Measurements from ENCODE around the gene MATN1. TPM values are rescaled to one million over a fixed set of nuclear protein-coding genes. Genes with fewer than 3 reads are reported as not detected.

MATN1 gene
- total and polyA plus RNA-seq, 2 experiments from 2014 or later, result 0.32 TPM; not detected in 1

- 2 to 3% methylated on average over 48 to 55 of the region's 66 CpGs for WGBS, 2 experiments (ENCODE audit: low coverage in 1 of 2, low lambda C conversion rate in 2 of 2, missing lambda C conversion rate in 2 of 2)
- H3K4me2 ChIP-seq (ENCODE audit: unreplicated experiment), result peak overlapping the region; percentile 86
- no peaks in the 10 kb centered on the region for H3K27me3 ChIP-seq (replicated peaks; ENCODE audit: insufficient read depth)
- TF ChIP-seq EZH2phosphoT487 (IDR thresholded peaks at IDR 0.05; ENCODE audit: insufficient read depth, low read depth), result no peak
- TF ChIP-seq EZH2 (IDR thresholded peaks at IDR 0.05; ENCODE audit: insufficient read depth, poor library complexity, severe bottlenecking), result no peak
- in situ Hi-C loops (cut with MboI), result loop anchor here (25.0 kb wide), 1 partner anchor 1482 kb away; the partner anchor contains the start of genes MECR and PTPRU
- no peaks in the 10 kb centered on the region for H3F3A ChIP-seq (ENCODE audit: insufficient read depth)
- H3K79me2 ChIP-seq (ENCODE audit: insufficient read depth), result no peaks in the 10 kb centered on the region
- peak overlapping the region; percentile 85 for H2AFZ ChIP-seq
- no peaks in the 10 kb centered on the region for H3K9me2 ChIP-seq (ENCODE audit: insufficient read depth)
- DNase-seq, result peak; percentile 99
- H3K9ac ChIP-seq, result peak overlapping the region; percentile 88
- H3K9me3 ChIP-seq (ENCODE audit: low read depth), result no peaks in the 10 kb centered on the region
- no peaks in the 10 kb centered on the region for H3K36me3 ChIP-seq (ENCODE audit: low read depth)
- H4K20me1 ChIP-seq (ENCODE audit: insufficient read depth), result no peaks in the 10 kb centered on the region
- H3K27ac ChIP-seq, result peak overlapping the region; percentile 92
- H3K4me3 ChIP-seq, result peak overlapping the region; percentile 73
- H3K4me1 ChIP-seq (ENCODE audit: insufficient read depth), result no peaks in the 10 kb centered on the region
Observed at GRCh38 chr1:30718636-30719405, 4.6 kb downstream of the MATN1 start.

- 3% methylated on average over 5 to 50 of the region's 50 CpGs for WGBS, 2 experiments (ENCODE audit: low coverage in 1 of 2, low lambda C conversion rate in 2 of 2, missing lambda C conversion rate in 2 of 2)
- Histone ChIP-seq H3K9me3 (ENCODE audit: low read depth) (no peaks in the 10 kb centered on the region), H4K20me1 (ENCODE audit: insufficient read depth) (no peaks in the 10 kb centered on the region), H3K27me3 (replicated peaks; ENCODE audit: insufficient read depth) (no peaks in the 10 kb centered on the region), H3K27ac (peak overlapping the region; percentile 67), H3K9me2 (ENCODE audit: insufficient read depth) (no peaks in the 10 kb centered on the region), H3K4me3 (peak overlapping the region; percentile 67), H3K4me1 (ENCODE audit: insufficient read depth) (no peaks in the 10 kb centered on the region), H3K79me2 (ENCODE audit: insufficient read depth) (no peaks in the 10 kb centered on the region), H3F3A (ENCODE audit: insufficient read depth) (no peaks in the 10 kb centered on the region), H3K4me2 (ENCODE audit: unreplicated experiment) (peak overlapping the region; percentile 75), H3K9ac (peak overlapping the region; percentile 67), H2AFZ (peak overlapping the region; percentile 92), H3K36me3 (ENCODE audit: low read depth) (no peaks in the 10 kb centered on the region)
- in situ Hi-C loops (cut with MboI), result loop anchor here (25.0 kb wide), 1 partner anchor 1481 kb away; the partner anchor contains the start of genes MECR and PTPRU
- DNase-seq, result peak; percentile 99
- TF ChIP-seq EZH2 (IDR thresholded peaks at IDR 0.05; ENCODE audit: insufficient read depth, poor library complexity, severe bottlenecking), result no peak
- no peak for TF ChIP-seq EZH2phosphoT487 (IDR thresholded peaks at IDR 0.05; ENCODE audit: insufficient read depth, low read depth)
Observed at GRCh38 chr1:30718091-30718635, 5.2 kb downstream of the MATN1 start.

- H3K9ac ChIP-seq, result no peak overlapping the region
- no peak overlapping the region for H3K4me2 ChIP-seq (ENCODE audit: unreplicated experiment)
- TF ChIP-seq EZH2 (IDR thresholded peaks at IDR 0.05; ENCODE audit: insufficient read depth, poor library complexity, severe bottlenecking) (no peak), EZH2phosphoT487 (IDR thresholded peaks at IDR 0.05; ENCODE audit: insufficient read depth, low read depth) (no peak)
- no peaks in the 10 kb centered on the region for H3K27me3 ChIP-seq (replicated peaks; ENCODE audit: insufficient read depth)
- H3K4me1 ChIP-seq (ENCODE audit: insufficient read depth), result 0 out of 2 replicates have a peak, but pooled peaks cover 3% of the 10 kb centered on the region
- no peak overlapping the region for H2AFZ ChIP-seq
- no peaks in the 10 kb centered on the region for H3K79me2 ChIP-seq (ENCODE audit: insufficient read depth)
- DNase-seq, result no peak
- H4K20me1 ChIP-seq (ENCODE audit: insufficient read depth), result no peaks in the 10 kb centered on the region
- no peaks in the 10 kb centered on the region for H3K9me2 ChIP-seq (ENCODE audit: insufficient read depth)
- H3K36me3 ChIP-seq (ENCODE audit: low read depth), result no peaks in the 10 kb centered on the region
- in situ Hi-C loops (cut with MboI), result loop anchor here (25.0 kb wide), 1 partner anchor 1479 kb away; the partner anchor contains the start of genes MECR and PTPRU
- H3K9me3 ChIP-seq (ENCODE audit: low read depth), result no peaks in the 10 kb centered on the region
- H3K4me3 ChIP-seq, result no peak overlapping the region
- 96 to 97% methylated on average over 8 of the region's 8 CpGs for WGBS, 2 experiments (ENCODE audit: low coverage in 1 of 2, low lambda C conversion rate in 2 of 2, missing lambda C conversion rate in 2 of 2)
- peaks cover 5% of the 10 kb centered on the region; the same call in 1 of the 2 replicates for H3F3A ChIP-seq (ENCODE audit: insufficient read depth)
- no peak overlapping the region for H3K27ac ChIP-seq
Observed at GRCh38 chr1:30716646-30717045, 6.7 kb downstream of the MATN1 start.

GRCh38 chr1:30715886-30716285, 7.5 kb downstream of the MATN1 start:
- TF ChIP-seq EZH2phosphoT487 (IDR thresholded peaks at IDR 0.05; ENCODE audit: insufficient read depth, low read depth), result no peak
- no peak for TF ChIP-seq EZH2 (IDR thresholded peaks at IDR 0.05; ENCODE audit: insufficient read depth, poor library complexity, severe bottlenecking)
- no peak overlapping the region for H3K4me3 ChIP-seq
- H3F3A ChIP-seq (ENCODE audit: insufficient read depth), result peaks cover 5% of the 10 kb centered on the region; the same call in 1 of the 2 replicates
- H2AFZ ChIP-seq, result no peak overlapping the region
- H3K9me3 ChIP-seq (ENCODE audit: low read depth), result no peaks in the 10 kb centered on the region
- H3K27ac ChIP-seq, result no peak overlapping the region
- in situ Hi-C loops (cut with MboI), result loop anchor here (25.0 kb wide), 1 partner anchor 1479 kb away; the partner anchor contains the start of genes MECR and PTPRU
- H3K4me2 ChIP-seq (ENCODE audit: unreplicated experiment), result no peak overlapping the region
- H3K36me3 ChIP-seq (ENCODE audit: low read depth), result no peaks in the 10 kb centered on the region
- no peaks in the 10 kb centered on the region for H3K9me2 ChIP-seq (ENCODE audit: insufficient read depth)
- H4K20me1 ChIP-seq (ENCODE audit: insufficient read depth), result no peaks in the 10 kb centered on the region
- WGBS, 2 experiments (ENCODE audit: low coverage in 1 of 2, low lambda C conversion rate in 2 of 2, missing lambda C conversion rate in 2 of 2), result 84 to 91% methylated on average over 11 of the region's 11 CpGs
- no peaks in the 10 kb centered on the region for H3K79me2 ChIP-seq (ENCODE audit: insufficient read depth)
- no peak overlapping the region for H3K9ac ChIP-seq
- 0 out of 2 replicates have a peak, but pooled peaks cover 3% of the 10 kb centered on the region for H3K4me1 ChIP-seq (ENCODE audit: insufficient read depth)
- no peaks in the 10 kb centered on the region for H3K27me3 ChIP-seq (replicated peaks; ENCODE audit: insufficient read depth)
- no peak for DNase-seq
